ENCODE measurements around the gene ATP6V1G2.
"Not testable (repeated sequence)": the region's sequence is repeated elsewhere in the genome, so short reads cannot be mapped to it uniquely, and the experiment has no call there.

ATP6V1G2 gene

GRCh38 chr6:31529329-31530150 is 16.9 kb downstream of the ATP6V1G2 start:
- DNase-seq (ENCODE audit: low read depth in 1 of 2, low spot score in 1 of 2): no peak

GRCh38 chr6:31528821-31529328 is 17.5 kb downstream of the ATP6V1G2 start, which contains the start of gene MCCD1:
Gene MCCD1, plus strand, starts transcription at chr6:31528962. Its CDS starts 53 bp downstream, at chr6:31529015.
- no peak for DNase-seq (ENCODE audit: low read depth in 1 of 2, low spot score in 1 of 2)

- DNase-seq (ENCODE audit: low read depth in 1 of 2, low spot score in 1 of 2): no peak
Measured at GRCh38 chr6:31528307-31528777, 18.1 kb downstream of the ATP6V1G2 start.

- DNase-seq (ENCODE audit: low read depth in 1 of 2, low spot score in 1 of 2): no peak
Measured at GRCh38 chr6:31525932-31526591, 20.3 kb downstream of the ATP6V1G2 start.

- no peak for DNase-seq (ENCODE audit: low read depth in 1 of 2, low spot score in 1 of 2)
Measured at GRCh38 chr6:31525553-31525931, 20.9 kb downstream of the ATP6V1G2 start.

GRCh38 chr6:31521835-31522234 is 24.6 kb downstream of the ATP6V1G2 start:
- DNase-seq (ENCODE audit: low read depth in 1 of 2, low spot score in 1 of 2): no peak

GRCh38 chr6:31513456-31514165 is 32.8 kb downstream of the ATP6V1G2 start:
- no peak for DNase-seq (ENCODE audit: low read depth in 1 of 2, low spot score in 1 of 2)

GRCh38 chr6:31510007-31510406 is 36.4 kb downstream of the ATP6V1G2 start:
- DNase-seq (ENCODE audit: low read depth in 1 of 2, low spot score in 1 of 2): no peak

GRCh38 chr6:31509036-31509435 is 37.4 kb downstream of the ATP6V1G2 start:
- not testable (repeated sequence) for DNase-seq (ENCODE audit: low read depth in 1 of 2, low spot score in 1 of 2)

- DNase-seq (ENCODE audit: low read depth in 1 of 2, low spot score in 1 of 2): no peak
Measured at GRCh38 chr6:31502586-31502985, 43.8 kb downstream of the ATP6V1G2 start.

GRCh38 chr6:31499648-31500047 is 46.8 kb downstream of the ATP6V1G2 start:
- not testable (repeated sequence) for DNase-seq (ENCODE audit: low read depth in 1 of 2, low spot score in 1 of 2)

- no peak for DNase-seq (ENCODE audit: low read depth in 1 of 2, low spot score in 1 of 2)
Measured at GRCh38 chr6:31498748-31499147, 47.7 kb downstream of the ATP6V1G2 start.

- DNase-seq (ENCODE audit: low read depth in 1 of 2, low spot score in 1 of 2): peak; percentile 65 to 84
Measured at GRCh38 chr6:31497531-31498476, 48.6 kb downstream of the ATP6V1G2 start, which contains the start of gene MICB. Gene MICB, plus strand, starts transcription at chr6:31498145. Its CDS starts 49 bp downstream, at chr6:31498194.

- not testable (repeated sequence) for DNase-seq (ENCODE audit: low read depth in 1 of 2, low spot score in 1 of 2)
Measured at GRCh38 chr6:31496826-31497225, 49.6 kb downstream of the ATP6V1G2 start.

GRCh38 chr6:31495580-31495979 is 50.8 kb downstream of the ATP6V1G2 start:
- DNase-seq (ENCODE audit: low read depth in 1 of 2, low spot score in 1 of 2): no peak
